GM12874 (cell line): Measurements from ENCODE around the gene DAGLB.

Experiments
- CTCF ChIP-seq: IDR thresholded peaks from 2 replicates; pipeline ENCODE4 v1.5.1; 2011; ENCODE audit warnings: low read depth, mild to moderate bottlenecking, control low read depth, low read length, moderate library complexity; ENCODE audit not compliant: insufficient read depth

DAGLB gene

DNA sequence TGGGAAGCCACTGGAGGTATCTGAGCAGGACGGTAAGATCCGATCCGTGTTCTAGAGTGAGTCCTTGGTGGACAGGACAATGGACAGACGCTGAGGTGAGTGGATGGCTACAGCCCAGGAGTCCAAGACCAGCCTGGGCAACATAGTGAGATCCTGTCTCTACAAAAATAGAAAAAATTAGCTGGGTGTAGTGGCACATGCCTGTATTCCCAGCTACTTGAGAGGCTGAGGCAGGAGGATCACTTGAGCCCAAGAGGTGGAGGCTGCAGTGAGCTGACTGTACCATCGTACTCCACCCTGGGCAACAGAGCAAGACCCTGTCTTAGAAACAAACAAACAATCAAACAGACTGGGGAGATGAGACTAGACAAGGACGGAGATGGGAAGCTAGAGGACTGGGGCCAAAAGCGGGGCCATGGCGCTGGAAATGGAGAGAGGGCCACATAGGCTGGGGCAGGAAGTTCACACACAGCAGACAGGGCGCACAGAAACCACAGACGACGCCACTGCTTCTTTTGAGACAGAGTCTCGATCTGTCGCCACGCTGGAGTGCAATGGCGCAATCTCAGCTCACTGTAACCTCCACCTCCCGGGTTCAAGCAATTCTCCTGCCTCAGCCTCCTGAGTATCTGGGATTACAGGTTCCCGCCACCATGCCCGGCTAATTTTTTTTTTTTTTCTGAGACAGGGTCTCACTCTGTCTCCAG lies 24.7 kb downstream of the DAGLB start:
- TF ChIP-seq CTCF, result no peak

- TF ChIP-seq CTCF, result no peak
These were observed 25.7 kb downstream of the DAGLB start for GRCh38 chr7:6422095-6422494.

DNA sequence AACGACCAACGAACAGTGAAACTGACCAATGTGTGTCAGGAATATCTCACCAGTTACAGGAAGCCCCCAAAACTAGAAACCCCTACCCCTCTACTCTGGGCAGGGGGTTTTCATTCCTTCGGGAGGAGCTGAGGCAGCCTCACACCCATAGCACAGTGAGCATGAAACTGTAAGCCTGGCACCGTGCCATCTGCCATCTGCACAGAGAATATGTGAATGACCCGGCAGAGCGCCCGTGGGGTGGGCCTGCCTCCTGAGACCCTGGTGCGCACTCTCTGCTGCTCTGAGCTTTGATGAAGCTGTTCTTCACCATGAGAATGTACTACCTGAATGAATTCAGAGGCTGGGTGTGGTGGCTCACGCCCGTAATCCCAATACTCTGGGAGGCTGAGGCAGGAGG lies 27.1 kb downstream of the DAGLB start:
- TF ChIP-seq CTCF, result no peak

- no peak for TF ChIP-seq CTCF
These were observed 28.4 kb downstream of the DAGLB start for GRCh38 chr7:6419310-6419773.

DNA sequence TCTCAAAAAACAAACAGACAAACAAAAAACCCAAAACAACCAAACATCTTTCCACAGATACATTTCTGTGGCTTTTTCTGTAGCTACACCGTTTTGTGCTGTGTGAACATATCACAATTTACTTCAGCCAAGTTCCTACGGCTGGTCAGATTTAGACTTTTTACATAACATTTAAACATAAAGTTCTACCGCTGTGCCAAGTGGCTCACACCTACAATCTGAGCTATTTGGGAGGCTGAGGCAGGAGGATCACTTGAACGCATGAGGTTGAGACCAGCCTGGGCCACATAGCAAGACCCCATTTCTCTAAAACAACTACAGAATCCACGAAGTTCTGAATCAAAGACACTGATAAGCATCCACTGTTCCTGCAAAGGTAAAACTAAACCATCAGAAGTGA lies 30.3 kb downstream of the DAGLB start:
- TF ChIP-seq CTCF, result no peak

GRCh38 chr7:6416516-6417145 lies 31.1 kb downstream of the DAGLB start:
- TF ChIP-seq CTCF, result no peak

- no peak for TF ChIP-seq CTCF
These were observed 34.1 kb downstream of the DAGLB start for GRCh38 chr7:6413637-6414036.
